Prostate gland (tissue), 2 donors: Measurements from ENCODE around the gene LITAF.

ENCODE experiments used
- POLR2A ChIP-seq: fragments of 450-650 bp; IDR thresholded peaks from one replicate; pipeline ENCODE4 v1.6.1; 2016; ENCODE audit warnings: antibody characterized with exemption, mild to moderate bottlenecking
- TF ChIP-seq, protein P1 (sequence below), 4 experiments: fragments of 200-600 bp in 2 of 4; fragments of 450-650 bp in 2 of 4; sonication (generic) in 2 of 4; IDR thresholded peaks; 1 replicate in 3 of 4; 2 replicates in 1 of 4; pipeline ENCODE4 v1.5.1; 2016 to 2019; ENCODE audit warnings: antibody characterized with exemption in 4 of 4, mild to moderate bottlenecking in 2 of 4, moderate library complexity in 2 of 4

DNA sequence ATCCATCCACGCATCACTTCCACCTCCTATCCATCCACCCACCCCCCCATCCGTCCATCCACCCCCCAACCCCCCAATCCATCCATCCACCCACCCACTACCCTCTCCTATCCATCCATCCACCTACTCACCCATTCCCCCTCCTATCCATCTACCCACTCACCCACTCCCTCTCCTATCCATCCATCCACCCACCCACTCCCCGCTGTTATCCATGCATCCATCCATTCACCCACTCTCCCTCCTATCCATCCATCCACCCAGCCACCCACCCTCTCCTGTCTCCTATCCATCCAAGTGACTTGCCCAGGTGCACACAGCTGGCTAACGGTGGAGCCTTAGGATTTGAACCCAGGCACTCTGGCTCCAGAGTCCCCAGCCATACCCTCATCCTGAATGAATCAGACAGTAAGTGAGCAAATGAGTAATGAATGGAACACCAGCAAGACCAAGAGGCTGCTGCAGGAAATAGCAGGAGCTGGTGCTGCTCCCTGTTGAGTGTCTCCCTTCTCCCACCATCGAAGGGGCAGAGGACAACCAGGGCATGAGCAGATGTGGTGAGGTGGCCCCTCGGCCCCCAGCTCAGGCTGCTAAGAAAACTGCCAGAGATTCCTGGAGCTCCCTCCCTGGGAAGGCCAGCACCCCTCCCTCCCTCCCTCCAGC lies 62.5 kb downstream of the LITAF start:
- TF ChIP-seq, protein P1, sequence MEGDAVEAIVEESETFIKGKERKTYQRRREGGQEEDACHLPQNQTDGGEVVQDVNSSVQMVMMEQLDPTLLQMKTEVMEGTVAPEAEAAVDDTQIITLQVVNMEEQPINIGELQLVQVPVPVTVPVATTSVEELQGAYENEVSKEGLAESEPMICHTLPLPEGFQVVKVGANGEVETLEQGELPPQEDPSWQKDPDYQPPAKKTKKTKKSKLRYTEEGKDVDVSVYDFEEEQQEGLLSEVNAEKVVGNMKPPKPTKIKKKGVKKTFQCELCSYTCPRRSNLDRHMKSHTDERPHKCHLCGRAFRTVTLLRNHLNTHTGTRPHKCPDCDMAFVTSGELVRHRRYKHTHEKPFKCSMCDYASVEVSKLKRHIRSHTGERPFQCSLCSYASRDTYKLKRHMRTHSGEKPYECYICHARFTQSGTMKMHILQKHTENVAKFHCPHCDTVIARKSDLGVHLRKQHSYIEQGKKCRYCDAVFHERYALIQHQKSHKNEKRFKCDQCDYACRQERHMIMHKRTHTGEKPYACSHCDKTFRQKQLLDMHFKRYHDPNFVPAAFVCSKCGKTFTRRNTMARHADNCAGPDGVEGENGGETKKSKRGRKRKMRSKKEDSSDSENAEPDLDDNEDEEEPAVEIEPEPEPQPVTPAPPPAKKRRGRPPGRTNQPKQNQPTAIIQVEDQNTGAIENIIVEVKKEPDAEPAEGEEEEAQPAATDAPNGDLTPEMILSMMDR (IDR thresholded peaks at IDR 0.05): no peak
- no peak for TF ChIP-seq POLR2A
